B cell (primary cell): Measurements from ENCODE around the gene MYO10. TPM values are rescaled to one million over a fixed set of nuclear protein-coding genes. Genes with fewer than 3 reads are reported as not detected.

Experiments used
- ATAC-seq: fragments of 200-7000 bp; cut with Tn5 transposase; one replicate; pipeline ENCODE4 v1.10.0; 2021; ENCODE audit warnings: low read depth, mild to moderate bottlenecking, moderate number of reproducible peaks, moderate library complexity
- CTCF ChIA-PET: fragments of 350-600 bp; sonication (Branson Sonifier 250); formaldehyde crosslinking; loops from one replicate; lab custom pipeline; 2021; ENCODE audit warnings: antibody characterized with exemption, inconsistent platforms; lab: Charles Lee
- POLR2A ChIA-PET: fragments of 350-600 bp; sonication (Branson Sonifier 250); formaldehyde crosslinking; loops from one replicate; lab custom pipeline; 2021; ENCODE audit warnings: antibody characterized with exemption; lab: Charles Lee
- DNase-seq: peaks from one replicate; pipeline ENCODE4 v3.0.0; 2013
- H2AFZ ChIP-seq: 2 replicates; pipeline ENCODE4 v1.6.1; 2012; ENCODE audit warnings: mild to moderate bottlenecking, low read depth, low read length; ENCODE audit not compliant: insufficient read depth, poor library complexity, severe bottlenecking
- H3K27ac ChIP-seq, 2 donors: 1 replicate in 1 of 2; 2 replicates in 1 of 2; pipeline ENCODE4 v1.5.1; 2012 to 2013; ENCODE audit warnings: low read length in 2 of 2, mild to moderate bottlenecking in 2 of 2, moderate library complexity in 1 of 2
- H3K27me3 ChIP-seq, 4 experiments: fragments of 200-600 bp in 1 of 4; sonication (generic) in 1 of 4; replicated peaks in 1 of 4; 1 replicate in 2 of 4; 2 replicates in 2 of 4; pipeline versions ENCODE4 v1.6.1 to v1.7.0; 2013 to 2016; ENCODE audit warnings: low read length in 3 of 4, mild to moderate bottlenecking in 2 of 4, mixed read lengths in 1 of 4, moderate library complexity in 1 of 4; ENCODE audit not compliant: insufficient read depth in 4 of 4, control insufficient read depth in 3 of 4; ENCODE audit errors: control extremely low read depth in 1 of 4
- H3K36me3 ChIP-seq, 2 experiments: replicated peaks in 1 of 2; 1 replicate in 1 of 2; 2 replicates in 1 of 2; pipeline versions ENCODE4 v1.6.1 to v1.7.1; 2013; ENCODE audit warnings: low read length in 1 of 2; ENCODE audit not compliant: insufficient read depth in 2 of 2, control insufficient read depth in 1 of 2; ENCODE audit errors: control extremely low read depth in 1 of 2, extremely low read depth in 1 of 2
- H3K4me1 ChIP-seq, 2 donors: fragments of 200-600 bp in 1 of 2; sonication (generic) in 1 of 2; 1 replicate in 1 of 2; 2 replicates in 1 of 2; pipeline versions ENCODE4 v1.5.1 to v1.6.1; 2013 to 2017; ENCODE audit warnings: low read length in 2 of 2; ENCODE audit not compliant: control insufficient read depth in 2 of 2, insufficient read depth in 2 of 2
- H3K4me2 ChIP-seq: replicated peaks from 2 replicates; pipeline ENCODE3; 2012; ENCODE audit warnings: mild to moderate bottlenecking, low read depth, low read length; ENCODE audit not compliant: poor library complexity, severe bottlenecking
- H3K4me3 ChIP-seq, 5 experiments: fragments of 200-600 bp in 1 of 5; sonication (generic) in 1 of 5; 1 replicate in 3 of 5; 2 replicates in 2 of 5; pipeline versions ENCODE4 v1.5.1 to v1.7.0; 2011 to 2016; ENCODE audit warnings: low read length in 4 of 5, mild to moderate bottlenecking in 4 of 5, low read depth in 2 of 5, control low read depth in 1 of 5, moderate library complexity in 1 of 5; ENCODE audit not compliant: insufficient read depth in 1 of 5; ENCODE audit errors: control extremely low read depth in 1 of 5, extremely low read depth in 1 of 5
- H3K79me2 ChIP-seq: fragments of 200-600 bp; sonication (generic); one replicate; pipeline ENCODE4 v1.6.0; 2016; ENCODE audit warnings: low read length; ENCODE audit not compliant: control insufficient read depth, insufficient read depth
- H3K9ac ChIP-seq: fragments of 200-600 bp; sonication (generic); 2 replicates; pipeline ENCODE4 v1.6.1; 2017; ENCODE audit warnings: mild to moderate bottlenecking, low read length, moderate library complexity
- H3K9me3 ChIP-seq, 3 donors: one replicate each; pipeline versions ENCODE4 v1.6.1 to v1.7.1; 2013; ENCODE audit warnings: low read length in 2 of 3; ENCODE audit not compliant: control insufficient read depth in 2 of 3, insufficient read depth in 1 of 3; ENCODE audit errors: control extremely low read depth in 1 of 3
- H4K20me1 ChIP-seq: 2 replicates; pipeline ENCODE4 v1.6.0; 2012; ENCODE audit warnings: mild to moderate bottlenecking, low read length; ENCODE audit not compliant: insufficient read depth, control insufficient read depth, poor library complexity, severe bottlenecking
- H3K27ac Mint-ChIP-seq: one replicate; pipeline ENCODE4 v1.8.0; 2021; ENCODE audit warnings: mixed read lengths
- H3K27me3 Mint-ChIP-seq: one replicate; pipeline ENCODE4 v1.8.0; 2021; ENCODE audit warnings: mixed read lengths
- H3K4me1 Mint-ChIP-seq: one replicate; pipeline ENCODE4 v1.8.0; 2021; ENCODE audit warnings: mixed read lengths
- H3K4me3 Mint-ChIP-seq: one replicate; pipeline ENCODE4 v1.8.0; 2021; ENCODE audit warnings: mixed read lengths
- H3K9me3 Mint-ChIP-seq: one replicate; pipeline ENCODE4 v1.8.0; 2022; ENCODE audit warnings: mixed read lengths; ENCODE audit not compliant: insufficient read depth
- EZH2 ChIP-seq: IDR thresholded peaks from 2 replicates; pipeline ENCODE4 v1.6.1; 2012; ENCODE audit warnings: borderline replicate concordance, low read depth, mild to moderate bottlenecking, moderate library complexity, low read length; ENCODE audit not compliant: insufficient read depth, poor library complexity, severe bottlenecking
- WGBS: methylation state at CpG from one replicate; pipeline ENCODE4 v1.1.5; 2013; ENCODE audit warnings: missing lambda C conversion rate; ENCODE audit not compliant: insufficient coverage; 5-methylcytosine and 5-hydroxymethylcytosine counted together
- intact Hi-C: fragments of 100-400 bp; cut with micrococcal nuclease; formaldehyde crosslinking; loops from one replicate; pipeline ENCODE4 v1.10.0; 2022
- polyA plus RNA-seq: library from polyadenylated mRNA; depleted of rRNA; stranded (reverse); fragments of >200 nt; gene quantifications from 2 replicates; pipeline ENCODE4 v1.2.3, GENCODE V29; 2012
- total RNA-seq, 2 donors: library from RNA; stranded (reverse); fragments of 120-200 nt in 1 of 2; gene quantifications; 1 replicate in 1 of 2; 2 replicates in 1 of 2; pipeline versions ENCODE4 v1.2.3 to v1.2.4, GENCODE V29; 2013 to 2022
- TF ChIP-seq, protein P1 (sequence below): fragments of 200-600 bp; IDR thresholded peaks from one replicate; pipeline ENCODE4 v1.8.0; 2022; ENCODE audit warnings: antibody characterized with exemption, mild to moderate bottlenecking

MYO10 gene
- total and polyA plus RNA-seq, 2 donors (not counting 1 experiment from before 2014, with no cell fraction given): 0.10 TPM; not detected in 1

DNA sequence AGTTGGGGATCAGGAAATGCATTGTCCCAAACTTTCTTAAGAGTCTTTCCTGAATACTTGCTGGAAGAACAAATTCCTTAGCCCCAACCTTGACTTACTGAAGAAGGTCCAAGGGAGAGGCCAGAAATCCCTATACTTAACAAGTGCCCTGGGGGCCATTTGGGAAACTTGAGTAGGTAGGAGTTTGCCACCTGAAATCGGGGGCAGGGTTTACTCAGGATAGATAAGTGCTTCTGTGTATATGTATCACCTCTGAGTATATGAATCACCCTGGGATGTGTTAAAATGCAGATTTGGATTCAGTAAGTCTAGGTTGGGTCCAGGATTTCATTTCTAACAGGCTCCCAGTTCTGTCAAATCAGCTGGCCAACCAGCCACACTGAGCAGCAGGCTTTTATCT lies 47.9 kb upstream of the MYO10 start:
- Histone ChIP-seq H3K4me2 (no peak overlapping the region), H3K9ac (no peak overlapping the region), H3K79me2 (no peaks in the 10 kb centered on the region), H3K9me3 (peaks cover 0 to 4% (median 0%) of the 10 kb centered on the region in 3 donors), H3K27ac (no peak overlapping the region), H3K36me3 (no peaks in the 10 kb centered on the region), H3K27me3 (no peaks in the 10 kb centered on the region), H2AFZ (no peak overlapping the region), H4K20me1 (no peaks in the 10 kb centered on the region), H3K4me1 (no peaks in the 10 kb centered on the region), H3K4me3 (no peak overlapping the region)
- POLR2A ChIA-PET: no interaction called here
- no peak for TF ChIP-seq EZH2
- TF ChIP-seq, protein P1, sequence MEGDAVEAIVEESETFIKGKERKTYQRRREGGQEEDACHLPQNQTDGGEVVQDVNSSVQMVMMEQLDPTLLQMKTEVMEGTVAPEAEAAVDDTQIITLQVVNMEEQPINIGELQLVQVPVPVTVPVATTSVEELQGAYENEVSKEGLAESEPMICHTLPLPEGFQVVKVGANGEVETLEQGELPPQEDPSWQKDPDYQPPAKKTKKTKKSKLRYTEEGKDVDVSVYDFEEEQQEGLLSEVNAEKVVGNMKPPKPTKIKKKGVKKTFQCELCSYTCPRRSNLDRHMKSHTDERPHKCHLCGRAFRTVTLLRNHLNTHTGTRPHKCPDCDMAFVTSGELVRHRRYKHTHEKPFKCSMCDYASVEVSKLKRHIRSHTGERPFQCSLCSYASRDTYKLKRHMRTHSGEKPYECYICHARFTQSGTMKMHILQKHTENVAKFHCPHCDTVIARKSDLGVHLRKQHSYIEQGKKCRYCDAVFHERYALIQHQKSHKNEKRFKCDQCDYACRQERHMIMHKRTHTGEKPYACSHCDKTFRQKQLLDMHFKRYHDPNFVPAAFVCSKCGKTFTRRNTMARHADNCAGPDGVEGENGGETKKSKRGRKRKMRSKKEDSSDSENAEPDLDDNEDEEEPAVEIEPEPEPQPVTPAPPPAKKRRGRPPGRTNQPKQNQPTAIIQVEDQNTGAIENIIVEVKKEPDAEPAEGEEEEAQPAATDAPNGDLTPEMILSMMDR: no peak
- no peak overlapping the region for H3K4me3 Mint-ChIP-seq
- ATAC-seq (no peak), DNase-seq (no peak)
- intact Hi-C loops: no loop called here
- H3K27ac Mint-ChIP-seq: no peak overlapping the region
- H3K9me3 Mint-ChIP-seq: peaks cover 2% of the 10 kb centered on the region
- peaks cover 2% of the 10 kb centered on the region for H3K27me3 Mint-ChIP-seq
- 100% methylated on average over 1 of the region's 1 CpG for whole genome bisulfite sequencing
- no peaks in the 10 kb centered on the region for H3K4me1 Mint-ChIP-seq
- CTCF ChIA-PET: no interaction called here

DNA sequence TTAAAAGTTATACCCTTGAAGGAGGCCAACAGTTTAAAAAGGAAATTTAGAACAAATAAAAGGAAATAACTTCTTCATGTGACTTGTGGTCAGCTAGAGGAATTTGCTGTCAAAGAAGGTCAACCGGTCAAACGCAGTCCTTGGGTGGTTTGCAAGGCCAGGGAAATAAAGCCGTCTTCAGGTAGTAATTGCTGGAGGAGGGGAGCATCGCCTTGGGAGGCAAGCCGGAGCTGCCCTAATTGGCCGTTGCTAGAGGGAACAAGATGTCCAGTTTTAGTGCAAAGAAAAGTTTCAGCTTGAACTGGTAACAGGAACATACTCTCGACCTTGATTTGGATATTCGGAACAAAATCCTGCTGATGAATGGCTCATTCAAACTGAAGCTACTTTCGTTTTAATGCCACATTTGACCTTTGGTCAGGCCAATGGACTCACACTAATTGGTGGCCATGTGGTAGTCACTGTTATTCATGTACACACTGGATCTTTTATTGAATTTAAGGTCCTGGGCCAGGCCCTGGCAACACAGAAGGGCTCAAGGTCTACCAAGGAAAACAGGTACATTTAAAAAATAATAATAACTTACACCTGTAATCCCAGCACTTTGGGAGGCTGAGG lies 47.0 kb upstream of the MYO10 start:
- peaks cover 0 to 4% (median 0%) of the 10 kb centered on the region in 3 donors for H3K9me3 ChIP-seq
- H3K79me2 ChIP-seq: no peaks in the 10 kb centered on the region
- H3K27ac ChIP-seq: no peak overlapping the region
- H4K20me1 ChIP-seq: no peaks in the 10 kb centered on the region
- H3K4me1 ChIP-seq: no peaks in the 10 kb centered on the region
- no peaks in the 10 kb centered on the region for H3K36me3 ChIP-seq
- TF ChIP-seq, protein P1: no peak
- TF ChIP-seq EZH2: no peak
- Mint-ChIP-seq H3K4me1 (no peaks in the 10 kb centered on the region), H3K4me3 (no peak overlapping the region), H3K27me3 (peaks cover 2% of the 10 kb centered on the region), H3K9me3 (peaks cover 2% of the 10 kb centered on the region), H3K27ac (no peak overlapping the region)
- no peak overlapping the region for H3K9ac ChIP-seq
- no peak overlapping the region for H3K4me2 ChIP-seq
- ChIA-PET POLR2A (no interaction called here), CTCF (no interaction called here)
- H3K4me3 ChIP-seq: no peak overlapping the region
- intact Hi-C loops: no loop called here
- no peak overlapping the region for H2AFZ ChIP-seq
- ATAC-seq (no peak), DNase-seq (no peak)
- 96% methylated on average over 9 of the region's 9 CpGs for WGBS
- no peaks in the 10 kb centered on the region for H3K27me3 ChIP-seq
